PC-9 (cell line): ENCODE results near the gene NDUFS7. TPM values are rescaled to one million over a fixed set of nuclear protein-coding genes. Genes with fewer than 3 reads are reported as not detected.

Experiments
- BruUV-seq: library from RNA; stranded (reverse); fragments of 400-500 nt; replicated peaks from 2 replicates; lab custom pipeline; 2021; lab: Mats Ljungman, UMichigan
- CTCF ChIA-PET: fragments of 300-600 bp; sonication (Branson Sonifier 250); formaldehyde crosslinking; loops from one replicate; lab custom pipeline; 2022; ENCODE audit warnings: antibody characterized with exemption; lab: Charles Lee
- POLR2A ChIA-PET: fragments of 300-600 bp; sonication (Branson Sonifier 250); formaldehyde crosslinking; loops from one replicate; lab custom pipeline; 2022; ENCODE audit warnings: antibody characterized with exemption; ENCODE audit not compliant: unreplicated experiment; lab: Charles Lee
- DNase-seq, 2 experiments: peaks; one replicate each; pipeline versions ENCODE4 v3.0.0 to v3.0.0-alpha.2; 2015 to 2022; ENCODE audit warnings: mixed read lengths in 1 of 2
- H2AFZ ChIP-seq: fragments of 200-600 bp; sonication (generic); 2 replicates; pipeline ENCODE4 v1.8.1; 2017; ENCODE audit warnings: antibody characterized with exemption
- H3F3A ChIP-seq: fragments of 200-600 bp; sonication (generic); 2 replicates; pipeline ENCODE4 v1.8.1; 2017; ENCODE audit warnings: antibody characterized with exemption, mild to moderate bottlenecking, low read depth; ENCODE audit not compliant: insufficient read depth
- H3K27ac ChIP-seq: fragments of 200-600 bp; sonication (generic); 2 replicates; pipeline ENCODE4 v1.6.1; 2016; ENCODE audit warnings: mixed run types
- H3K27me3 ChIP-seq: fragments of 200-600 bp; sonication (generic); 2 replicates; pipeline ENCODE4 v1.6.1; 2016; ENCODE audit warnings: low read depth, mixed run types; ENCODE audit not compliant: insufficient read depth
- H3K36me3 ChIP-seq: fragments of 200-600 bp; sonication (generic); 2 replicates; pipeline ENCODE4 v1.6.1; 2016; ENCODE audit warnings: low read depth, mixed run types
- H3K4me1 ChIP-seq: fragments of 200-600 bp; sonication (generic); replicated peaks from 2 replicates; pipeline ENCODE4 v1.6.1; 2016; ENCODE audit warnings: mixed run types; ENCODE audit not compliant: insufficient read depth
- H3K4me2 ChIP-seq: fragments of 200-600 bp; sonication (generic); 2 replicates; pipeline ENCODE4 v1.6.1; 2017; ENCODE audit warnings: mixed run types
- H3K4me3 ChIP-seq: fragments of 200-600 bp; sonication (generic); 2 replicates; pipeline ENCODE4 v1.6.1; 2016; ENCODE audit warnings: mixed run types
- H3K79me2 ChIP-seq: fragments of 200-600 bp; sonication (generic); 2 replicates; pipeline ENCODE4 v1.6.1; 2017; ENCODE audit warnings: low read depth, mixed run types
- H3K9me2 ChIP-seq: fragments of 200-600 bp; sonication (generic); 2 replicates; pipeline ENCODE4 v1.8.1; 2017; ENCODE audit warnings: mild to moderate bottlenecking; ENCODE audit not compliant: insufficient read depth
- H3K9me3 ChIP-seq: fragments of 200-600 bp; sonication (generic); 2 replicates; pipeline ENCODE4 v1.8.1; 2016; ENCODE audit warnings: low read depth; ENCODE audit not compliant: insufficient read depth
- H4K20me1 ChIP-seq: fragments of 200-600 bp; sonication (generic); 2 replicates; pipeline ENCODE4 v1.8.1; 2017; ENCODE audit not compliant: insufficient read depth
- EZH2 ChIP-seq: fragments of 200-600 bp; sonication (generic); IDR thresholded peaks from 2 replicates; pipeline ENCODE4 v1.8.0; 2017; ENCODE audit warnings: antibody characterized with exemption, low read depth
- intact Hi-C: fragments of 100-400 bp; cut with micrococcal nuclease; formaldehyde crosslinking; loops from one replicate; pipeline ENCODE4 v1.10.0; 2022; ENCODE audit not compliant: unreplicated experiment
- total RNA-seq: library from RNA; stranded (reverse); gene quantifications from 2 replicates; pipeline ENCODE4 v1.2.3, GENCODE V29; 2021
- TF ChIP-seq, protein P1 (sequence below): fragments of 200-600 bp; sonication (generic); conservative IDR thresholded peaks from 2 replicates; pipeline ENCODE4 v1.6.1; 2017; ENCODE audit warnings: mixed run types, antibody characterized with exemption, mild to moderate bottlenecking, moderate library complexity

NDUFS7 gene
- total RNA-seq, 1 experiment from 2014 or later: 67.5 TPM

DNA sequence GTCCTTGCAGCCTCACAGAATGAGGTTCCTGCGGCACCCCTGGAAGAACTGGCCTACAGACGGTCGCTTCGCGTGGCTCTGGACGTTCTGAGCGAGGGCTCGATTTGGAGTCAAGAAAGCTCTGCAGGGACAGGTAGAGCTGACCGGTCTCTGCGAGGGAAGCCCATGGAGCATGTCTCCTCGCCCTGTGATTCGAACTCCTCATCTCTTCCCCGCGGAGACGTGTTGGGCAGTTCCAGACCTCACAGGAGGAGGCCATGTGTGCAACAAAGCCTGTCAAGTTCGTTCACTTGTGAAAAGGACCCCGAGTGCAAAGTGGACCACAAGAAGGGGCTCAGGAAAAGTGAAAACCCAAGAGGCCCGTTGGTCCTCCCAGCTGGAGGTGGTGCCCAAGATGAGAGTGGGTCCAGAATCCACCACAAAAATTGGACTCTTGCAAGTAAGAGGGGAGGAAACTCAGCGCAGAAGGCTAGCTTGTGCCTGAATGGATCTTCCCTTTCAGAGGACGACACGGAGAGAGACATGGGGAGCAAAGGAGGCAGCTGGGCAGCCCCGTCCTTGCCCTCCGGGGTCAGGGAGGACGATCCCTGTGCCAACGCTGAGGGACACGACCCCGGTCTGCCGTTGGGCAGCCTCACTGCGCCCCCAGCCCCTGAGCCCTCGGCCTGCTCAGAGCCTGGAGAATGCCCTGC is 23.4 kb upstream of the NDUFS7 start:
- no peaks in the 10 kb centered on the region for H3K36me3 ChIP-seq
- TF ChIP-seq, protein P1, sequence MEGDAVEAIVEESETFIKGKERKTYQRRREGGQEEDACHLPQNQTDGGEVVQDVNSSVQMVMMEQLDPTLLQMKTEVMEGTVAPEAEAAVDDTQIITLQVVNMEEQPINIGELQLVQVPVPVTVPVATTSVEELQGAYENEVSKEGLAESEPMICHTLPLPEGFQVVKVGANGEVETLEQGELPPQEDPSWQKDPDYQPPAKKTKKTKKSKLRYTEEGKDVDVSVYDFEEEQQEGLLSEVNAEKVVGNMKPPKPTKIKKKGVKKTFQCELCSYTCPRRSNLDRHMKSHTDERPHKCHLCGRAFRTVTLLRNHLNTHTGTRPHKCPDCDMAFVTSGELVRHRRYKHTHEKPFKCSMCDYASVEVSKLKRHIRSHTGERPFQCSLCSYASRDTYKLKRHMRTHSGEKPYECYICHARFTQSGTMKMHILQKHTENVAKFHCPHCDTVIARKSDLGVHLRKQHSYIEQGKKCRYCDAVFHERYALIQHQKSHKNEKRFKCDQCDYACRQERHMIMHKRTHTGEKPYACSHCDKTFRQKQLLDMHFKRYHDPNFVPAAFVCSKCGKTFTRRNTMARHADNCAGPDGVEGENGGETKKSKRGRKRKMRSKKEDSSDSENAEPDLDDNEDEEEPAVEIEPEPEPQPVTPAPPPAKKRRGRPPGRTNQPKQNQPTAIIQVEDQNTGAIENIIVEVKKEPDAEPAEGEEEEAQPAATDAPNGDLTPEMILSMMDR: no peak
- TF ChIP-seq EZH2: no peak
- H3F3A ChIP-seq: no peaks in the 10 kb centered on the region
- no peak for DNase-seq
- peaks cover 7% of the 10 kb centered on the region; the same call in 1 of the 2 replicates for H3K4me1 ChIP-seq
- no peaks in the 10 kb centered on the region for H4K20me1 ChIP-seq
- no TSS peak for BruUV-seq
- H3K27ac ChIP-seq: no peak overlapping the region
- no peaks in the 10 kb centered on the region for H3K27me3 ChIP-seq
- H3K9me2 ChIP-seq: no peaks in the 10 kb centered on the region
- H3K4me2 ChIP-seq: no peak overlapping the region
- 0 out of 2 replicates have a peak, but pooled peaks cover 3% of the 10 kb centered on the region for H3K79me2 ChIP-seq
- POLR2A ChIA-PET: interaction anchor here (0.6 kb wide), 1 partner anchor 20 kb away, joined by 3 read pairs; no protein-coding TSS in a partner anchor
- no peaks in the 10 kb centered on the region for H3K9me3 ChIP-seq
- intact Hi-C loops: no loop called here
- no peak overlapping the region for H2AFZ ChIP-seq
- CTCF ChIA-PET: interaction anchor here (0.6 kb wide), 1 partner anchor 87 kb away, joined by 3 read pairs; no protein-coding TSS in a partner anchor
- H3K4me3 ChIP-seq: no peak overlapping the region

- CTCF ChIA-PET: interaction anchor here (0.6 kb wide), 2 partner anchors 44 to 88 kb away, joined by 3 read pairs; no protein-coding TSS in a partner anchor
- H3K27ac ChIP-seq: no peak overlapping the region
- H3K4me1 ChIP-seq: peaks cover 2% of the 10 kb centered on the region; the same call in 1 of the 2 replicates
- no peaks in the 10 kb centered on the region for H3K9me3 ChIP-seq
- H3K79me2 ChIP-seq: 0 out of 2 replicates have a peak, but pooled peaks cover 3% of the 10 kb centered on the region
- no peak overlapping the region for H2AFZ ChIP-seq
- BruUV-seq: no TSS peak
- POLR2A ChIA-PET: no interaction called here
- no peak overlapping the region for H3K4me2 ChIP-seq
- no peaks in the 10 kb centered on the region for H3K27me3 ChIP-seq
- no peak for DNase-seq
- no peaks in the 10 kb centered on the region for H3K9me2 ChIP-seq
- no peak overlapping the region for H3K4me3 ChIP-seq
- no peaks in the 10 kb centered on the region for H3K36me3 ChIP-seq
- no peaks in the 10 kb centered on the region for H3F3A ChIP-seq
- TF ChIP-seq, protein P1: no peak
- TF ChIP-seq EZH2: no peak
- intact Hi-C loops: no loop called here
- H4K20me1 ChIP-seq: no peaks in the 10 kb centered on the region
These were observed 22.8 kb upstream of the NDUFS7 start for GRCh38 chr19:1360818-1361461.

- Histone ChIP-seq H3K4me1 (no peaks in the 10 kb centered on the region), H3K27ac (no peak overlapping the region), H3K27me3 (no peaks in the 10 kb centered on the region), H3K79me2 (0 out of 2 replicates have a peak, but pooled peaks cover under 1% of the 10 kb centered on the region), H4K20me1 (no peaks in the 10 kb centered on the region), H3K36me3 (no peaks in the 10 kb centered on the region), H3K9me2 (no peaks in the 10 kb centered on the region), H3K9me3 (no peaks in the 10 kb centered on the region), H2AFZ (no peak overlapping the region), H3K4me2 (no peak overlapping the region), H3K4me3 (no peak overlapping the region), H3F3A (no peaks in the 10 kb centered on the region)
- POLR2A ChIA-PET: no interaction called here
- no peak for DNase-seq
- no peak for TF ChIP-seq EZH2
- TF ChIP-seq, protein P1: no peak
- intact Hi-C loops: no loop called here
- BruUV-seq: no TSS peak
- CTCF ChIA-PET: no interaction called here
These were observed 21.9 kb upstream of the NDUFS7 start for GRCh38 chr19:1361601-1362386.
